PC-3 (cell line): ENCODE measurements around the gene TRAK1. TPM values are rescaled to one million over a fixed set of nuclear protein-coding genes. Genes with fewer than 3 reads are reported as not detected.

ENCODE experiments used
- ATAC-seq: fragments of 200-7000 bp; cut with Tn5 transposase; 2 replicates; pipeline ENCODE4 v1.9.1; 2020; ENCODE audit warnings: mild to moderate bottlenecking, moderate library complexity
- BruUV-seq: library from RNA; stranded (reverse); fragments of 400-500 nt; replicated peaks from 2 replicates; lab custom pipeline; 2021; lab: Mats Ljungman, UMichigan
- CTCF ChIA-PET: fragments of 300-600 bp; sonication (Branson Sonifier 250); formaldehyde crosslinking; loops from one replicate; lab custom pipeline; 2022; ENCODE audit warnings: antibody characterized with exemption; lab: Charles Lee
- POLR2A ChIA-PET: fragments of 300-600 bp; sonication (Branson Sonifier 250); formaldehyde crosslinking; loops from one replicate; lab custom pipeline; 2022; ENCODE audit warnings: antibody characterized with exemption; ENCODE audit not compliant: unreplicated experiment; lab: Charles Lee
- DNase-seq: peaks from one replicate; pipeline ENCODE4 v3.0.0-alpha.2; 2015
- H2AFZ ChIP-seq: fragments of 300-600 bp; sonication (generic); 2 replicates; pipeline ENCODE4 v1.6.0; 2016; ENCODE audit warnings: antibody characterized with exemption, low read length
- H3F3A ChIP-seq: fragments of 300-600 bp; sonication (generic); one replicate; pipeline ENCODE4 v1.6.0; 2017; ENCODE audit warnings: antibody characterized with exemption, low read length, control low read depth, mild to moderate bottlenecking; ENCODE audit not compliant: unreplicated experiment
- H3K27ac ChIP-seq: fragments of 300-600 bp; sonication (generic); 2 replicates; pipeline ENCODE4 v1.5.1; 2016; ENCODE audit warnings: mild to moderate bottlenecking, low read length
- H3K27me3 ChIP-seq: fragments of 300-600 bp; sonication (generic); 2 replicates; pipeline ENCODE4 v1.6.1; 2016; ENCODE audit warnings: low read length, mixed read lengths
- H3K36me3 ChIP-seq: fragments of 300-600 bp; sonication (generic); 2 replicates; pipeline ENCODE4 v1.6.1; 2016; ENCODE audit warnings: low read depth, mixed run types, low read length, mixed read lengths
- H3K4me1 ChIP-seq: fragments of 300-600 bp; sonication (generic); 2 replicates; pipeline ENCODE4 v1.5.1; 2016; ENCODE audit warnings: low read length; ENCODE audit not compliant: insufficient read depth
- H3K4me2 ChIP-seq: fragments of 300-600 bp; sonication (generic); 2 replicates; pipeline ENCODE4 v1.6.0; 2016; ENCODE audit warnings: low read length
- H3K4me3 ChIP-seq: fragments of 300-600 bp; sonication (generic); 2 replicates; pipeline ENCODE4 v1.5.1; 2016; ENCODE audit warnings: mild to moderate bottlenecking, low read length, mixed read lengths
- H3K79me2 ChIP-seq: fragments of 300-600 bp; sonication (generic); 2 replicates; pipeline ENCODE4 v1.6.1; 2017; ENCODE audit warnings: low read length, mixed read lengths
- H3K9ac ChIP-seq: fragments of 300-600 bp; sonication (generic); 2 replicates; pipeline ENCODE4 v1.6.0; 2016; ENCODE audit warnings: mild to moderate bottlenecking, low read length
- H3K9me2 ChIP-seq: fragments of 300-600 bp; sonication (generic); replicated peaks from 2 replicates; pipeline ENCODE4 v1.6.1; 2016; ENCODE audit warnings: mixed run types, low read length, mixed read lengths
- H3K9me3 ChIP-seq: fragments of 300-600 bp; sonication (generic); 2 replicates; pipeline ENCODE4 v1.6.1; 2016; ENCODE audit warnings: low read length, mixed read lengths
- H4K20me1 ChIP-seq: fragments of 300-600 bp; sonication (generic); 2 replicates; pipeline ENCODE4 v1.6.1; 2016; ENCODE audit warnings: low read length, mixed read lengths
- EZH2 ChIP-seq: fragments of 300-600 bp; sonication (generic); IDR thresholded peaks from one replicate; pipeline ENCODE4 v1.6.1; 2017; ENCODE audit warnings: antibody characterized with exemption, mild to moderate bottlenecking, low read length; ENCODE audit not compliant: unreplicated experiment
- EZH2phosphoT487 ChIP-seq: fragments of 300-600 bp; sonication (generic); IDR thresholded peaks from 2 replicates; pipeline ENCODE4 v1.6.1; 2018; ENCODE audit warnings: mild to moderate bottlenecking, antibody characterized with exemption, low read length, borderline replicate concordance
- intact Hi-C: fragments of 100-400 bp; cut with micrococcal nuclease; formaldehyde crosslinking; loops from 2 replicates; pipeline ENCODE4 v1.9.0; 2023
- total RNA-seq: library from RNA; depleted of rRNA; stranded (reverse); fragments of >200 nt; gene quantifications from 2 replicates; pipeline ENCODE4 v1.2.3, GENCODE V29; 2014
- TF ChIP-seq, protein P1 (sequence below): fragments of 300-600 bp; sonication (generic); conservative IDR thresholded peaks from 2 replicates; pipeline ENCODE4 v1.5.1; 2017; ENCODE audit warnings: antibody characterized with exemption, low read depth, mild to moderate bottlenecking, low read length

TRAK1 gene
- total RNA-seq, 1 experiment from 2014 or later = 23.4 TPM

DNA sequence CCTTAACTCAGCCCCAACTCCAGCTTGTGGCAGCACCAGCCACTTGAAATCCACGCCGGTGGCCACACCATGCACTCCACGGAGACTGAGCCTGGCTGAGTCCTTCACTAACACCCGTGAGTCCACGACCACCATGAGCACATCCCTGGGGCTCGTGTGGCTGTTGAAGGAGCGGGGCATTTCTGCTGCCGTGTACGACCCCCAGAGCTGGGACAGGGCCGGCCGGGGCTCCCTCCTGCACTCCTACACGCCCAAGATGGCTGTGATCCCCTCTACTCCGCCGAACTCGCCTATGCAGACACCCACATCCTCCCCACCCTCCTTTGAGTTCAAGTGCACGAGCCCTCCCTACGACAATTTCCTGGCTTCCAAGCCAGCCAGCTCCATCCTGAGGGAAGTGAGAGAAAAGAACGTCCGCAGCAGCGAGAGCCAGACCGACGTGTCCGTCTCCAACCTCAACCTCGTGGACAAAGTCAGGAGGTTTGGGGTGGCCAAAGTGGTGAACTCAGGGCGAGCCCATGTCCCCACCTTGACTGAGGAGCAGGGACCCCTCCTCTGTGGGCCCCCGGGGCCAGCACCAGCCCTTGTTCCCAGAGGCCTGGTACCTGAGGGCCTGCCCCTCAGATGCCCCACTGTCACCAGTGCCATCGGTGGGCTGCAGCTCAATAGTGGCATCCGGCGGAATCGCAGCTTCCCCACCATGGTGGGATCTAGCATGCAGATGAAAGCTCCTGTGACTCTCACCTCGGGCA is 132.0 kb downstream of the TRAK1 start:
- TF ChIP-seq, protein P1, sequence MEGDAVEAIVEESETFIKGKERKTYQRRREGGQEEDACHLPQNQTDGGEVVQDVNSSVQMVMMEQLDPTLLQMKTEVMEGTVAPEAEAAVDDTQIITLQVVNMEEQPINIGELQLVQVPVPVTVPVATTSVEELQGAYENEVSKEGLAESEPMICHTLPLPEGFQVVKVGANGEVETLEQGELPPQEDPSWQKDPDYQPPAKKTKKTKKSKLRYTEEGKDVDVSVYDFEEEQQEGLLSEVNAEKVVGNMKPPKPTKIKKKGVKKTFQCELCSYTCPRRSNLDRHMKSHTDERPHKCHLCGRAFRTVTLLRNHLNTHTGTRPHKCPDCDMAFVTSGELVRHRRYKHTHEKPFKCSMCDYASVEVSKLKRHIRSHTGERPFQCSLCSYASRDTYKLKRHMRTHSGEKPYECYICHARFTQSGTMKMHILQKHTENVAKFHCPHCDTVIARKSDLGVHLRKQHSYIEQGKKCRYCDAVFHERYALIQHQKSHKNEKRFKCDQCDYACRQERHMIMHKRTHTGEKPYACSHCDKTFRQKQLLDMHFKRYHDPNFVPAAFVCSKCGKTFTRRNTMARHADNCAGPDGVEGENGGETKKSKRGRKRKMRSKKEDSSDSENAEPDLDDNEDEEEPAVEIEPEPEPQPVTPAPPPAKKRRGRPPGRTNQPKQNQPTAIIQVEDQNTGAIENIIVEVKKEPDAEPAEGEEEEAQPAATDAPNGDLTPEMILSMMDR = no peak
- no peak for TF ChIP-seq EZH2phosphoT487
- TF ChIP-seq EZH2 = no peak
- Histone ChIP-seq H3K4me3 (no peak overlapping the region), H3K79me2 (no peaks in the 10 kb centered on the region), H3K4me1 (no peaks in the 10 kb centered on the region), H3K9me2 (no peaks in the 10 kb centered on the region), H3K36me3 (no peaks in the 10 kb centered on the region), H2AFZ (no peak overlapping the region), H4K20me1 (no peaks in the 10 kb centered on the region), H3K4me2 (no peak overlapping the region), H3K9ac (no peak overlapping the region), H3F3A (no peaks in the 10 kb centered on the region), H3K9me3 (no peaks in the 10 kb centered on the region), H3K27ac (no peak overlapping the region), H3K27me3 (no peaks in the 10 kb centered on the region)
- ChIA-PET CTCF (interaction anchor here (1.1 kb wide), 1 partner anchor 106 kb away, joined by 3 read pairs; no protein-coding TSS in a partner anchor), POLR2A (no interaction called here)
- BruUV-seq = no TSS peak
- ATAC-seq (no peak), DNase-seq (no peak)
- intact Hi-C loops = no loop called here

DNA sequence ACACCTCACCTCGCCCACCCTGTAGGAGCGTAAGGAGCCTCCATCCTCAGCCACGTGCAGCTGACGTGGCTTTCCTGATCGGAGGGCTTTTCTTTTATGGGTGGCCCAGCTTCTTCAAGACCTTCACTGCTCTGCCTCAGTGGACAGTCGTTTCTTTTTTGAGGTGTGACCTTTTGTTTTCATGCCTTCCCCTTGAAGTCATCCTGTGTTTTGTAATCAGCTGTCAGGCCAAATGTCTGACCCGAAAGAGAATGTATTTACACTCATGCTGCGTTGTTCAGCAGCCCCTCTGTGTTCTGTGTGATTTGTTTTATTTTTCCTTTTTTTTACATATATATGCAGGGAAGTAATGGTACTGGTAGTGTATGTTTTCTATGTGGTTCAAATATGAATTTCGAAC is 133.0 kb downstream of the TRAK1 start:
- Histone ChIP-seq H3K36me3 (no peaks in the 10 kb centered on the region), H3K79me2 (no peaks in the 10 kb centered on the region), H3K4me3 (no peak overlapping the region), H3K27ac (no peak overlapping the region), H4K20me1 (no peaks in the 10 kb centered on the region), H3K27me3 (no peaks in the 10 kb centered on the region), H3K4me2 (no peak overlapping the region), H3F3A (no peaks in the 10 kb centered on the region), H3K9me3 (no peaks in the 10 kb centered on the region), H3K9ac (no peak overlapping the region), H3K9me2 (no peaks in the 10 kb centered on the region), H2AFZ (no peak overlapping the region), H3K4me1 (no peaks in the 10 kb centered on the region)
- TF ChIP-seq EZH2phosphoT487 (no peak), EZH2 (no peak)
- TF ChIP-seq, protein P1 = no peak
- intact Hi-C loops = no loop called here
- BruUV-seq = no TSS peak
- ChIA-PET POLR2A (no interaction called here), CTCF (interaction anchor here (1.1 kb wide), 2 partner anchors 107 to 219 kb away, joined by 3 read pairs; no protein-coding TSS in a partner anchor)
- ATAC-seq = no peak
- DNase-seq = no peak
